Neural crest cell (in vitro differentiated cells): Measurements from ENCODE around the gene DAW1. TPM values are rescaled to one million over a fixed set of nuclear protein-coding genes. Genes with fewer than 3 reads are reported as not detected.
"Not testable (repeated sequence)": the region's sequence is repeated elsewhere in the genome, so short reads cannot be mapped to it uniquely, and the experiment has no call there.

Source experiments
- DNase-seq: peaks from one replicate; pipeline ENCODE4 v3.0.0; 2021; ENCODE audit warnings: low read depth, mixed read lengths, low spot score
- H3K27ac Mint-ChIP-seq: one replicate; pipeline ENCODE4 v1.8.0; 2021; ENCODE audit warnings: mild to moderate bottlenecking, mixed read lengths; ENCODE audit not compliant: unreplicated experiment
- H3K27me3 Mint-ChIP-seq: 2 replicates; pipeline ENCODE4 v1.8.0; 2021; ENCODE audit warnings: low read depth, mild to moderate bottlenecking, mixed read lengths
- H3K36me3 Mint-ChIP-seq: 2 replicates; pipeline ENCODE4 v1.8.0; 2021; ENCODE audit warnings: low read depth, mild to moderate bottlenecking, mixed read lengths
- H3K4me1 Mint-ChIP-seq: 2 replicates; pipeline ENCODE4 v1.8.0; 2021; ENCODE audit warnings: mixed read lengths
- H3K4me3 Mint-ChIP-seq: one replicate; pipeline ENCODE4 v1.8.0; 2021; ENCODE audit warnings: mild to moderate bottlenecking, mixed read lengths
- H3K9me3 Mint-ChIP-seq: 2 replicates; pipeline ENCODE4 v1.8.0; 2021; ENCODE audit warnings: mixed read lengths
- CTCF ChIP-seq: fragments of 200-600 bp; sonication (generic); conservative IDR thresholded peaks from 2 replicates; pipeline ENCODE4 v1.5.0; 2021; ENCODE audit warnings: antibody characterized with exemption, mild to moderate bottlenecking
- total RNA-seq: library from RNA; stranded (reverse); gene quantifications from 2 replicates; pipeline ENCODE4 v1.2.1, GENCODE V29; 2021

Gene DAW1
- total RNA-seq, 1 donor from 2014 or later: not detected

- H3K27ac Mint-ChIP-seq: no peak overlapping the region
- no peaks in the 10 kb centered on the region for H3K4me1 Mint-ChIP-seq
- no peaks in the 10 kb centered on the region for H3K9me3 Mint-ChIP-seq
- no peak for TF ChIP-seq CTCF
- no peak overlapping the region for H3K4me3 Mint-ChIP-seq
- no peaks in the 10 kb centered on the region for H3K36me3 Mint-ChIP-seq
- no peak for DNase-seq
- peaks cover 9% of the 10 kb centered on the region for H3K27me3 Mint-ChIP-seq
These were observed 62.5 kb downstream of the DAW1 start for GRCh38 chr2:227933884-227934283.

- not testable (repeated sequence) for H3K9me3 Mint-ChIP-seq, H3K4me1 Mint-ChIP-seq, H3K4me3 Mint-ChIP-seq, H3K36me3 Mint-ChIP-seq, H3K27ac Mint-ChIP-seq, H3K27me3 Mint-ChIP-seq, DNase-seq
These were observed 64.8 kb downstream of the DAW1 start for GRCh38 chr2:227936249-227936648.

DNA sequence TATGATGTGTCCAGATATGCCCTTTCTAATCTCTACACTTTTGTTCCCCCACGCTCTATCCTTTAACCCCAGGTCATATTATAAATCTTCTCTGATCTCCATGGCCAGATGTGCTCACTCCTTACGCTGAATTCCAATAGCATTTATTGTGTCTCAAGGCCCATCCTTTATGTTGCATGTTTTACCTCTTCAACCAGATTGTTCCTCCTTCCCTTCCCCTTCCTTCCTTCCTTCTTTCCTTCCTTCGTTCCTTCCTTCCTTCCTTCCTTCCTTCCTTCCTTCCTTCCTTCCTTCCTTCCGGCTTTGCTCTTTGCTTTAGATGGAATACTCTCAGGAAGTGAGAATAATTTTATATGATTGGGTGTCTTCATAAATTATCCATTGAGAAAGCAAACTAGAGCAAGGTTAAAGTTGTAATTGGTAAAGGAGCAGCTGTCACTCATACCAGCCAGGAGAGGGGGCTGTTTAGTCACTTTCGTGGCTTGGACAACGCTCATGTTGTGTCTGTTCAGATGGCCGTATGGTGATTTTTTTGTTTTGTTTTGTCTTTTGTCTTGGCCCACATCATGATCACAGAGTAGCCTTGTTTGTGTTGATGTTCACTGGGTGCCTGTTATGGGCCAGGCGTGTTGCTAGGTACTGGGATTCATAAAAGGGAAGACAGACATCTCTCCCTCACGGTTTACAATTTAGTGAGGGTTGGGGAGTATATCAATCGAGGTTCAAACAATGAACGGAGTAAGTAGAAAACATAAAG, 68.0 kb downstream of the DAW1 start:
- peak; percentile 69 for TF ChIP-seq CTCF
- H3K4me1 Mint-ChIP-seq: peaks cover 8% of the 10 kb centered on the region
- H3K27ac Mint-ChIP-seq: no peak overlapping the region
- no peaks in the 10 kb centered on the region for H3K27me3 Mint-ChIP-seq
- peaks cover 3% of the 10 kb centered on the region for H3K9me3 Mint-ChIP-seq
- no peak overlapping the region for H3K4me3 Mint-ChIP-seq
- no peaks in the 10 kb centered on the region for H3K36me3 Mint-ChIP-seq
- DNase-seq: peak; percentile 24

GRCh38 chr2:227942021-227942420, 70.6 kb downstream of the DAW1 start:
- H3K27me3 Mint-ChIP-seq: no peaks in the 10 kb centered on the region
- H3K4me1 Mint-ChIP-seq: peaks cover 8% of the 10 kb centered on the region
- H3K4me3 Mint-ChIP-seq: no peak overlapping the region
- peaks cover 6% of the 10 kb centered on the region for H3K9me3 Mint-ChIP-seq
- H3K36me3 Mint-ChIP-seq: peaks cover 3% of the 10 kb centered on the region
- no peak overlapping the region for H3K27ac Mint-ChIP-seq
- DNase-seq: no peak
- TF ChIP-seq CTCF: no peak

GRCh38 chr2:227942965-227943364, 71.5 kb downstream of the DAW1 start:
- Mint-ChIP-seq H3K4me1 (peaks cover 8% of the 10 kb centered on the region), H3K27ac (no peak overlapping the region), H3K4me3 (no peak overlapping the region), H3K9me3 (peaks cover 6% of the 10 kb centered on the region), H3K36me3 (peaks cover 3% of the 10 kb centered on the region), H3K27me3 (no peaks in the 10 kb centered on the region)
- DNase-seq: no peak
- no peak for TF ChIP-seq CTCF

GRCh38 chr2:227960317-227960716, 88.9 kb downstream of the DAW1 start:
- Mint-ChIP-seq H3K4me3 (no peak overlapping the region), H3K27ac (no peak overlapping the region), H3K27me3 (peaks cover 3% of the 10 kb centered on the region), H3K9me3 (peaks cover 2% of the 10 kb centered on the region), H3K4me1 (no peaks in the 10 kb centered on the region), H3K36me3 (no peaks in the 10 kb centered on the region)
- DNase-seq: no peak
- TF ChIP-seq CTCF: no peak
